Left ventricle myocardium superior (tissue), 1 donor: Measurements from ENCODE around the gene PTCHD1. TPM values are rescaled to one million over a fixed set of nuclear protein-coding genes. Genes with fewer than 3 reads are reported as not detected.

Experiments used
- ATAC-seq: fragments of 200-7000 bp; cut with Tn5 transposase; one replicate; pipeline ENCODE4 v1.9.1; 2020; ENCODE audit warnings: mild to moderate bottlenecking, moderate library complexity
- DNase-seq: peaks from one replicate; pipeline ENCODE4 v3.0.0-alpha.2; 2020
- intact Hi-C: fragments of 100-400 bp; cut with micrococcal nuclease; formaldehyde crosslinking; loops from one replicate; pipeline ENCODE4 v1.11.0; 2022
- long read RNA-seq: library from polyadenylated mRNA; unstranded; transcript quantifications from one replicate; pipeline ENCODE4 v2.0.0, GENCODE V29; 2021
- total RNA-seq: library from RNA; stranded (reverse); fragmentation: NEBNext Ultra II Directional; extraction: Animal tissue kit (Norgen Biotek cat#: 25700); gene quantifications from one replicate; pipeline ENCODE4 v1.2.1, GENCODE V29; 2021
- donor health status: DM: no; HTN: yes; CAD: no; lungs with severe emphysema.

Gene PTCHD1
- total RNA-seq: 0.02 TPM
- long read RNA-seq: 0 reads

DNA sequence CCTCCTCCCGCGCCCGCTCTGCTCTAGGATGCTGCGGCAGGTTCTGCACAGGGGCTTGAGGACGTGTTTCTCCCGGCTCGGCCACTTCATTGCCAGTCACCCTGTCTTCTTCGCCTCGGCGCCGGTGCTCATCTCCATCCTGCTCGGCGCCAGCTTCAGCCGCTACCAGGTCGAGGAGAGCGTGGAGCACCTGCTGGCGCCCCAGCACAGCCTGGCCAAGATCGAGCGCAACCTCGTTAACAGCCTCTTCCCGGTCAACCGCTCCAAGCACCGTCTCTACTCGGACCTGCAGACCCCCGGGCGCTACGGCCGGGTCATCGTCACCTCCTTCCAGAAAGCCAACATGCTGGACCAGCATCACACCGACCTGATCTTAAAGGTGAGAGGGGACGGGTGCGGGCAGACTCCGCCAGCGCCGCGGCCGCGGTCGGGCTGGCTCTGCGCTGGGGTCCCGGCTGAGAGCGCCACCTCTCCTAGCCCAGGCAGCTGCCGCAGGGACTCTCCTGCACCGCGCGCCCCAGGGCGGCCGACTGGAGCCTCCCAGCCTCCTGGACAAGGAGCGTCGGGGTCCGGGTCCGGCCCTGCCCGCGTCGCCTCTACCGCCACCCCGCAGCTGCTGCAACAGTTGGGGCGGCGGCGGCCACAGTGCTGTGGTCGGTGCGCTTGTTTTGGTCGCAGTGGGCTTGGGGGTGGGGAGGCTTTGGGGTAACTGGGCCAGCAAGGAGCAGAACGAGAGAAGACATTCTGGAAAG is at the start of gene PTCHD1:
Gene PTCHD1 (plus strand): TSS at position 2 of the 752 bp plus-strand sequence. CDS start 27 bp downstream, at position 29.
- DNase-seq (no peak), ATAC-seq (no peak)
- intact Hi-C loops: no loop called here

DNA sequence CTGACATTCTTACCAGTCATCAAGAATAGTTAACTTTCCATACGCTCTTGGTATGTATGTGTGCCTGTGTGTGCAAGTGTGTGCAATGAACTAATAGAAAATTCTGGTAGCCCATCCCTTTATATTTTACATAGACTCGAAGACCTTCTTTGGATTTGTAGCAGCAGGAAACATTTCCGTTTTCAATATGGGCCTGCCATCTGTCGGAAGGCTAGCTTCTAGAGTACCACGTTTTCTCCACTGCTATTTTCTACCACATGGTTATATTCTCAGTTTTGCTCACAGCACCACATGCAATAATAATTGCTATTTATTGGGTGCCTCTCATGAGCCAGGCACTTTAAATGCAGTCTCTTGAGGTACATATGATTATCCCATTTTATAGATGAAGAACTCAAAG is 47.9 kb upstream of the PTCHD1 start:
- intact Hi-C loops: no loop called here

DNA sequence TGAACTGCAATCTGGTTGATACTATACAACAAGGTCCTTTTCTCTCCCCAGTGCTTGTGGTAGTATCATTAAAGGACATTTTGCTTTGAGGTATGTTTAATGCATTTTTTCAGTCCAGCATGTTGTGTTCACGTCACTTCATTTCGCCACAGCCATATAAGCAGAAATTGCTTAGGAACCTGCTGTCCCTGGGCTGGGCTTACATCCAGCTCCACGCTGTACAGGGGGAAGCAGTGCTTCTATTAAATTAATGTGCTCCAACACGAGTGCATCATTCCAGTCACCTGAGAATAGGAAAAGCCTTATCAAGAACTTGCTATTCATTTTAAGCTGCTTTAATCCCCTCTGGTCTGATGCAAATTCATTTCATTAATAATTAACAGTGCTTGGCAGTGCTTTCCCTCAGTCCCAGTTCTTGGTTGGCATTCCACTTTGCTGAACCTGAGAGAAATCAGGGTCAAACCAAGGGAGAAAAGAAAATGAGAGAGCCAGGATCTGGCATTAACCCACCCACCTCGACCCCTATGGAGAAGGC is 47.4 kb upstream of the PTCHD1 start:
- DNase-seq (no peak), ATAC-seq (no peak)
- intact Hi-C loops: no loop called here

More for the DNA sequence above, 47.9 kb upstream of the PTCHD1 start:
- no peak for ATAC-seq
- DNase-seq: no peak

DNA sequence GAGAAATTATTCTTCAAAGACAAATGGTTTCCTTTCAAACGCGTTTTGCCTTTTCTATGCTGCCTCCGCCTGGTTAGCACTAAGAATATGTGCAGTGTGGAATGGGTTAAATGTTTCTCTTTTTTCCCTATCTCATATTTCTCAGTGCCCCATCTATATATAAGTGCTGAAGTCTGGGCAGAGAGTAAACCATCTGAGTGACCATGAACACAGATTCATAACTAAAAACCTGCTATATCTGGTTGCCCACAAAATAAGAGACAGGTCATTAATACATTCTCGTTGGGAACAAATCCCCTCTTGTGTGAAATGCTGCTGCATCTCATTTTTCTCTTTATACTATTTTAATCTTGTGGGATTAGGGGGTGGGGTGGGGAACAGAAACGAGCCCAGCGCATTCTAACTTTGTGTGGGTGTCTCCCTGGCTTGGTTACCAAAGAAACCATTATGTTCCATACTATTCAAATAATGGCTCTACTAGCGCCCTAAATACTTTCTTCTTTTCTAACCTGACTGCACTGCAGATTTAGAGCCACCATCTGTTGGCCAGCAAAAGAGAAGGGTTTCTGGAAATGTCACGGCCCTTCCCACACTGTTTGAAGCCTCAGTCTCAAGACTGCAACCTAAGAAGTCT is 42.2 kb upstream of the PTCHD1 start:
- intact Hi-C loops: no loop called here
- ATAC-seq (no peak), DNase-seq (no peak)

DNA sequence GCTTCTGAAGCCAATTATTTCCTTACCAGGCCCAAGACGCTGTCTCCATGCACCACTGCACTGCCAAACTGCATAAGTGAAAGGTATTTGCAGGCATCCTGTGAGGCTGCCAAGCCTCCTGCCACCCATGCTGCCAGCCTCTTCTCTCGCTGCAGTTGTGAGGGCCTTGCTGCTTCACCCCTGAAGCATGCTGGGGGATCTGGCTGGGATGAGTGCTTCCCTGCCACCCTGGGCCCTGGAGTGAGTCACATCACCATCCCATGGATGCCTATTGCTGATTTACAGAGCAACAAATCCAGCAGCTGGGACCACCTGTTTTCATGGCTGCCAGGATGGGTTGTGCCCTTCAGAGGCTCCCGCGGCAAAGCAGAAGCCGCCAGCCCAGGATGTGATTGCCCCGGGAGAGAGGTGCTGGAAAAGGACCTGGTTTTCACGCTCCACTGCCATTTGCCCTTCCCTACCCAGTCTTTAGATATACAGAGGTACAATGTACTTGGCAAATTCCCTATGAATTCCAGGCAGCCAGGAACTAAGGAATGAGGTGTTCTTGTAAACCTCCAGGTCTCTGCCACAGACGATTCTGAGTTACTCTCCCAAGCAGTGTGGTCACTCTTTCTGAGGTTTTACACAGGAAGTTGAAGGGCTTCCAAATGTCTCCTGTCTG is 41.5 kb upstream of the PTCHD1 start:
- no peak for DNase-seq

DNA sequence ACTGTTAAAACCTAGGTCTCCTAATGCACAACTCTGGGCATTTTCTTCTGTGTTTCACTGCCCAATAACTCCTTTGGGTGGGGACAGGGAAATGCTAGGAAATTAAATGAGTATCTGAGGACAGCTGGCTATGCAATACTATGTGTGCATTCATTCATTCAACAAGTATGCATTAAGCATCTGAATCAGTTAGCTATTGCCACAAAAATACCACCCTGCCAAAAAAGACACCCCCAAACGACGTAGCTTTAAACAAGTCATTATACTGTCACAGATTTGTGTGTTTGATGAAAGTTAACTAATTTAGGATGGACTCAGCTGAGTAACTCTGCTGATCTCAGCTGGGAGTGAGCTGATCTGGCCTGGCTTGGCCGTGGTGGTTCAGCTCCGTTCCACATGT is 29.8 kb upstream of the PTCHD1 start:
- intact Hi-C loops: no loop called here
- ATAC-seq (no peak), DNase-seq (no peak)

More for the DNA sequence above, 41.5 kb upstream of the PTCHD1 start:
- intact Hi-C loops: no loop called here
- no peak for ATAC-seq

DNA sequence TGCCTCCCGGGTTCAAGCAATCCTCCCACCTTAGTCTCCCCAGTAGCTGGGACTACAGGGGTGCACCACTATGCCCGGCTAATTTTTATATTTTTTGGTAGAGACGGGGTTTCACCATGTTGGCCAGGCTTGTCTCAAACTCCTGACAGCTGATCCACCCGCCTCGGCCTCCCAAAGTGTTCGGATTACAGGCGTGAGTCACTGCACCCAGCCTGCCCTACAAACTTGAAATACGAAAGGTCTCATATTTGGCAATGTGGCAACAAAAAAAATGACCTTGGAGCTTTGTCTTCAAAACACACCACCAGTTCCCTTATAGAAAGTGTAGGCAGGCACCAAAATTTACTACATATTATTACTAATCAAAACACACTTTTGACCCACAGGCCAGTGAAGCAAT is 22.9 kb upstream of the PTCHD1 start:
- intact Hi-C loops: no loop called here
- ATAC-seq (no peak), DNase-seq (no peak)

DNA sequence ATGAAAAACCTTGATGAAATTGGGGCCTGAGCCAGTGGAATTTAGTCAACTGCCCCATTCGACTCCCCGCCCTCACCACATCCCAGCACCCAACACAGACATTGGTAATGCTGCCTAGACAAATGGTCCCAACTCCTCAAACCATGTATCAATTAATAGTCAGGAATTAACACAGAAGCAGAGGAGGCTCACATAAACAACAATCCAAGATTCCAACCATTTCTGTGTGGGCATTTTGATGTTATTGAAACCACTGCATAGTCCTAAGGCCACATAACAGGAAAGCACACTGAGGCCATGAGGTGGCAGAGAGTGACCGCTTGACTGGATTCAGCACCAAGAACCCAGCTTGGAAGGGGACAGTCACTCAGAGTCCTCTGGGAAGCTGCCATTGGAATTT is 22.5 kb upstream of the PTCHD1 start:
- ATAC-seq: no peak
- intact Hi-C loops: no loop called here
- no peak for DNase-seq

DNA sequence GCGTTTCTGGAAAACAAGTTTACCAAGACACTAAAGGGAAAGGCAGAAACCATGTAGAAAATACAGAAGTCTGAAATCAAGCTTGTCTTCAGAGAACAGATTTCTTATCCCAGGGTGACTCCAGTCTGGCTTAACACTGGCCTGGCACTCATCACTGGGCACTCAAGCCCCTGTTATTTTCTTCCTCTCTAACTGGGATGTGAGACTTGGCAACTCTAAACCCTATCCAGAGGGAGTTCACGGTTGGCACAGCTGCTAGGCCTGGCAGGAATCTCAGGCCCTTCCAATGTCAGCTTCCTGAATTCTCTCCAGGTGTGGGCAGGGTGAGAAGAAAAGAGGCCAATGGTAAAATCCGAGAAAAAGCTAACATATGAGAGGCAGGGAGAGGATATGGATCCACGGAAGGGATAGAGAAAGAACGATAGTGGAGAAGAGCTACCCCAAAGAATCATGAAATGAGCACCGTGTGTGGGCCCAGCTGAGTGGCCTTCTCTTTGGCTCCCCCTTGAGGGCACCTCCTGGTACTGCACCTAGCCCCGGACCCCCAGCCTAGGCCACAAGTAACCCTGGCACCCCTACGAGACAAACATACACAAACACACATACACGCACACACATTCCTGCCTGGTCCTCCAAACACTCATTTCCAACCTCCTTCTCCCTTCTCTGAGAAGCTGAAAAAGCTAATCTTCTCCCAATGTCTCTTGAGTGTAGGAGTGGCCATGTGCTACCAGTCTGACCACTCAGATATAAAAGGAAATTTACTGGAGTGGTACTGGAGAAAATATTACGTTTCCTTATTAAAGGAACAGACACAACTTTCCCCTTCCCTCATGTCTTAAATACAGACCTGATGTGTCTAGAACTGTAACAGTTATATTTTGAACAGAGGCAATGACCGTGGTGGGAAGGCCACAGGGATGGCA is 16.6 kb upstream of the PTCHD1 start:
- intact Hi-C loops: no loop called here
- peak; percentile 36 for DNase-seq
- ATAC-seq: peak; percentile 75

DNA sequence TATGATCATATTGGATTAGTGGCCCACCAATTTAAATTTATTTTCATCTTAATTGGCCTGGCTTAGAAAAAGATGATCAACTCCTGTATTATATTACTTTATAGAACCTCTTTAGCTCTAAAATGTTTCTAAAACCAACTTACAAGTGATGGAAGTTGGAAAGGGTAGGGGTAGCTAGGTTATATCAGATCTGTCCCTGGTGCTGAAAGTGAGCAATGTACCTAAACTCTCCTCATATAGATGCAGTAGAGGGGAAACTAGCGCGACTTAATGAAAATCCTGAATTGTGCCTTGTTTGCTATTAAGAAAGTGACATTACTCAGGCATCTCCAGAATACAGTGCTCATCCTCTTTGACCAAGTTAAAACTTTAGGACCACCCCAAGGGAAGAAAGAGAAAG is 7.5 kb upstream of the PTCHD1 start:
- DNase-seq: no peak
- intact Hi-C loops: no loop called here
- ATAC-seq: no peak

DNA sequence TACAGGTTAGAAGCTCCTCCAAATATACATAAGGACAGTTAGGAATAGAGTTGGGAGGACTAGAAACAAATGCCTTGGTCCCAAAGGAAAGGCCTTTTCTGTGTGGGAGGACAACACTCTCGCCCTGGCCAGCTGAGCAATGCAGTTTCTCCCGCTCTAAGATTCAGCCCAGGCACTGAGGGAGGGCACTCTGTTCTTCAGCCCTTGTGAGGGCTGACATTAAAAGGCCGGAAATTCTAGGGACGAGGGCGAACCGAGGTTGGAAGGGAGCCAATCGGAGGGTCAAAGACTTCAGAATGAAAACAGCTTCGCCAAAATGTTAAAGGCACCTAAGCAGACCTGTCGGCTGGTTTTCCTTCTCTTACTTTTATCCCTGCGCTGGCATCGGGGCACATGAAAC is 2.9 kb upstream of the PTCHD1 start:
- DNase-seq: no peak
- intact Hi-C loops: no loop called here
- ATAC-seq: no peak

DNA sequence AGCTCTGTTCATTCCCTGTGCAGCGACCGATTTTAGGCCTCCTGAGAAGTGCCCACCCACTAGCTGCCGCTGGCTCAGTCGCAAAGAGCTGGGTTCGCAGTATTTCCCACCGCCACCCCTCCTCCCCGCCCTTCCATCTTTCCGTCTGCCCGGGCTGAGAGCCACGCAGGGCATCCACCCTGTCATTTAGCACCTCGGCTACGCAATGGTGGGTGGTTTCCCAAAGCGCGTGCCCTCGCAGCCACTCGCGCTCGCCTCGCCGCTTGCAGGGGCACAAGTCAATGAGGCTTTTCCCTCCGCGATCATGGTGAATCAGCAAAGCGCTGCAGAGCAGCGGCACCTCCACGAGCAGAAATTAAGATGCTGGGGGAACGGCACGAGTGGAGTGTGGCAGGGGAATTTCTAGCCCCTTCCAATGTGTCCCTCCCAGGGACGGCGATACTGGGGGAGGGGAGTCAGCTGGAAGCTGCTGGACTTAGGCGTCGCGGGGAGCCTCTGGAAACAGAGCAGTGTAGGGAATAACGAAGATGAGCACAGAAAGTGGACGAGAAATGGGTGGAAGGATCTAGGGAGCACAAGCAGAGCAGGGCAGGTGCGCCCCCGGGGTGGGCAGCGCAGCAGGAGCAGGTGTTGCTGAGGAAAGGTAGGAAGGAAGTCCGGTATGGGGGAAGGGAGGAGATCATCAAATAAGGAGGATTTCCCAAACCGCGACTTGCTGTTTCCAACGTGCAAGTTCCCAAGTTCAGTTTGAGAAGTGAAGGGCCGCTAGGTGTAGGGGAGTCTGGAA is 2.4 kb upstream of the PTCHD1 start:
- intact Hi-C loops: no loop called here
- ATAC-seq (no peak), DNase-seq (no peak)

DNA sequence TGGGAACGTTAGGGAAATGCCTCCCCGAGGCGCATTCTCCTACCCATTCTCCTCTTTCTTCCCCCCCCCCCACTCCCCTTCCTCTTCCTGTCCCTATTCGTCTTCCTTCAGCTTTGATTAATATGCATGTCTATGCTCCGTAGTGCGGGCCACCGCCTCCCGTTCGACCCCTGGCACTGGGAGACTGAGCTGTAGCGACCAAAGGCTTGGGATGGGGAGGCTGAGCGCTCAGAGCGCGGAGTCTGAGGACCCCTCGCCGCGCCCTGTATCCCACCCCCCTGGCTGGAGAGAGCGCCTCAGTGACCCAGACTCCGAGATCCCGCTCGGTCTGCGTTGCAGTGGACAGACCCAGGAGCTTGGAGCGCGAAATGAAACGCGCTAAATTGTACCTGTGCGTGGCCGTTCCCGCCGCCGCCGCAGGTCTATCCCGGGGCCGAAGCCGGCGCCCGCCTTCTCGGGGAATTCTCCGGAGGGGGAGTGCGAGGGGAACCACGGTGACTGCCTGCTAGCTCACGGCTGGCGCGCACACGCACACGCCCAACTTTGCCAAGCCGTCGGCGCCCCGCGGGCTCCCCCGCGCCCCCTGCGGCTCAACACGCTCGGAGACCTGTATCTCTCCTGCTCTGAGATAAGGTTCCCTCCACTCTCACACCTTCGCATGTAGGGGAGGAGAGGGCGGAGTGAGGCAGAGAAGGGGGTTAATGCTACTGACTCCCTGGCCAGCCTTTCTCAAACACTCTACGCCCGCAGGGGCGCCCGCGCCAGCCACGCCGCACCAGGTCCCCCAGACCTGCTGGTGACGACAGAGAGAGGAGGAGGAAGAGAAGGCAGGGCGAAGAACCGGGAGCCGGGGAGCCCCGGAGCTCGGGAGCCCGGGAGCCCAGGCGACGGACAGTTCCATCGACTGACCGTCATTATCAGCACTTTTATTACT is 1.5 kb upstream of the PTCHD1 start:
- ATAC-seq (no peak), DNase-seq (no peak)
- intact Hi-C loops: no loop called here

DNA sequence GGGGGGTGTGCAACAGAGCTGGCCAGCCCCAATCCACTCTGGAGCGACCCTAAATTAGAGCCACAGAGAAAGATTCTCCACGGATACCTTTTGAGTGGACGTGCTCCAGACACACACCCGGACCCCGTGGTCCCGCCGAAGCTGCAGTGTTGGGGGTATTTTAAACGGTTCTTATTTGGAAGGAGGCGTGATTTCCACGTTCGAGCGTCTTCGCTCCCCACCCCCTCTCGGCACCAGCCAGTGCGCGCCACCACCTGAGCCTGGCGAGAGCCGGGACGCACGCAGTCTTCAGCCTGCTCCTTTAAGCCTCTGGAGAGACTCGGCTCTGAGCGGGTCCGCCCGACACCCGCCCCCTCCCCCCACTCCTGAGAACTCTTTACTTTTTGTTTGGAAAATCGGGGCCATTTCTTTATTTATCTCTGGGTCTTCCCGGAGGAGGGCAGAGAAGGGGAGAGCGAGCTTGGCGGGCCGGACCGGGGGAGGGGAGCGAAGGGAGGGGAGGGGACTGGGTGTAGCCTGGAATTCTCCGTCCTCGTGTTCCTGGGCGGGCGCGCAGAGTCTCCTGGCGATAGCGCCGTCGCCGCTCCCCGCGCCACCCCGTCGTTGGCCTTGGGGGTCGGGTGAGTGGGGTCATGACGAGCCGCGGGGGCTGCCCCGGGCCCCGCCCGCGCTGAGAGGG is 668 bp upstream of the PTCHD1 start:
- intact Hi-C loops: no loop called here
- ATAC-seq (no peak), DNase-seq (no peak)

DNA sequence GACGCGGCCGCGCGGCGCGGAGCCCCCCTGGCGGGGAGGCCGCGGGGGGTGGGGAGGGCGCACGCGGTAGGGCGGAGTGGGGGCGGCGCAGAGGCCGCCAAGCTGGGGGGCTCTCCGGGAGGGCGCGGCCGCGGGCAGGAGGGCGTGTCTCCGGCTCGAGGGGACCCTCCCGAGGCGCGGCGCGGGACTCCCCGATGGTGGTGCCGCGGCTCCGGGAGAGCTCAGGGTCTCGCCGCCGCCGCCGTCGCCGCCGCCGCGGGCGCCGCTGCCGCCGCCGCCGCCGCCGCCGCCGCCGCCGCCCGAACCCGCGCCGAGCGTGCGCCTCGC is 165 bp upstream of the PTCHD1 start:
- DNase-seq (no peak), ATAC-seq (no peak)
- intact Hi-C loops: no loop called here

DNA sequence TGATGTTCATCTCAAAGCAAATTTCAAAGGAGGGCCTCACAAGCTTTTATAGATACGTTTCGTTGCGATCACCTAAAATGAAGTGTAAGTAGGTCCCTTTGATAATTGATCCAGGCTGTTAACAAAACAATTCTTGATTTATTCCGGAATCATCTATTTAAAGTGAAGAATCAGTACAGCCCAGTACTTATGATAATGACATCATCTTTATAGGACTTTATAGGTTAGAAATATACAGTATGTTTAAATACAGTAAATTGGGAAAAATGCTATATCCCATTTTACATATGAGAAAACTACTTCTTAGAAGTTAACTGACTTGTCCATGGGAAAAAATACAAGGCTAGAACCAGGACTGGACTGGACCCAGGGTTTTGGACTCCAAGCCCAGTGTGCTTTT is 3.7 kb downstream of the PTCHD1 start:
- DNase-seq: no peak
- intact Hi-C loops: no loop called here
- no peak for ATAC-seq

DNA sequence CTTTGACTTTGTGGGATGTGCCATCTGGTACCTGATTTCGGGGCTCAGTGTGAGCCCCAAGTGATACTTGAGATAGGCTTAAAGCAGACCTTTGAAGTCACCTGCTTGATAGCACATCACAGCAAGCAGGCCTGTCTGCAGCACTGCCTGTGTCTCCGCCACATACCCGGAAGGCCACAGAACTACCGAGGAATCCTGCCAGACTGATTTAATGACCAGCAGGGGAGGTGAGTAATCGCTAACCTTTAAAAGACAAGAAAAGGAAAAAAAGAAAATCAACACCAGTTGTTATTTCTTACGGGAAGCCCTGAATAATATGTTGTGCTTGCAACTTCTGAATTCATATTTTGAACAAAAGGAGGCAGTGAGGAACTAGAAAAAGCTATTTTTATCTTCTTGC is 6.8 kb downstream of the PTCHD1 start:
- intact Hi-C loops: no loop called here
- DNase-seq (no peak), ATAC-seq (no peak)
